HFFc6 (cell line): Measurements from ENCODE around the gene IL1RAP. TPM values are rescaled to one million over a fixed set of nuclear protein-coding genes. Genes with fewer than 3 reads are reported as not detected.

Source experiments
- DNase-seq: peaks from one replicate; pipeline ENCODE4 v3.0.0-alpha.2; 2018
- H3K27ac Mint-ChIP-seq: 2 replicates; pipeline ENCODE4 v1.8.0; 2020; ENCODE audit warnings: mild to moderate bottlenecking, mixed read lengths
- H3K27me3 Mint-ChIP-seq: 2 replicates; pipeline ENCODE4 v1.8.0; 2021; ENCODE audit warnings: mild to moderate bottlenecking, moderate library complexity, mixed read lengths; ENCODE audit not compliant: insufficient read depth
- H3K36me3 Mint-ChIP-seq: 2 replicates; pipeline ENCODE4 v1.8.0; 2021; ENCODE audit warnings: low read depth, mixed read lengths
- H3K4me1 Mint-ChIP-seq: 2 replicates; pipeline ENCODE4 v1.8.0; 2020; ENCODE audit warnings: low read depth, mixed read lengths
- H3K4me3 Mint-ChIP-seq: 2 replicates; pipeline ENCODE4 v1.8.0; 2020; ENCODE audit warnings: mild to moderate bottlenecking, moderate library complexity, mixed read lengths
- H3K9me3 Mint-ChIP-seq: 2 replicates; pipeline ENCODE4 v1.8.0; 2020; ENCODE audit warnings: mild to moderate bottlenecking, mixed read lengths
- CTCF ChIP-seq: fragments of 200-600 bp; sonication (generic); IDR thresholded peaks from 2 replicates; pipeline ENCODE4 v1.5.0; 2021; ENCODE audit warnings: antibody characterized with exemption, mild to moderate bottlenecking
- total RNA-seq, 6 experiments: library from RNA; stranded (reverse); fragmentation: NEBNext Ultra II Directional; extraction: Animal tissue kit (Norgen Biotek cat#: 25700); gene quantifications; 2 replicates in 1 of 6; 3 replicates in 5 of 6; pipeline ENCODE4 v1.2.3, GENCODE V29; 2021

IL1RAP gene
- total RNA-seq, 6 experiments from 2014 or later, result 3.4 to 6.7 (median 5.3) TPM

- H3K9me3 Mint-ChIP-seq, result no peaks in the 10 kb centered on the region
- no peaks in the 10 kb centered on the region for H3K27me3 Mint-ChIP-seq
- no peak overlapping the region for H3K27ac Mint-ChIP-seq
- no peak for DNase-seq
- no peaks in the 10 kb centered on the region for H3K36me3 Mint-ChIP-seq
- TF ChIP-seq CTCF, result no peak
- H3K4me1 Mint-ChIP-seq, result peaks cover 63% of the 10 kb centered on the region
- no peak overlapping the region for H3K4me3 Mint-ChIP-seq
These were observed 68.8 kb downstream of the IL1RAP start for GRCh38 chr3:190582667-190583066.

- peak overlapping the region; percentile 58 for H3K4me3 Mint-ChIP-seq
- no peaks in the 10 kb centered on the region for H3K36me3 Mint-ChIP-seq
- peaks cover 44% of the 10 kb centered on the region for H3K4me1 Mint-ChIP-seq
- no peak for TF ChIP-seq CTCF
- H3K27ac Mint-ChIP-seq, result peak overlapping the region; percentile 77
- H3K9me3 Mint-ChIP-seq, result no peaks in the 10 kb centered on the region
- no peaks in the 10 kb centered on the region for H3K27me3 Mint-ChIP-seq
- peak; percentile 84 for DNase-seq
These were observed 72.1 kb downstream of the IL1RAP start for GRCh38 chr3:190585805-190586630.

GRCh38 chr3:190586631-190587011 lies 72.7 kb downstream of the IL1RAP start:
- Mint-ChIP-seq H3K36me3 (no peaks in the 10 kb centered on the region), H3K9me3 (no peaks in the 10 kb centered on the region), H3K4me1 (peaks cover 38% of the 10 kb centered on the region), H3K4me3 (peak overlapping the region; percentile 58), H3K27ac (peak overlapping the region; percentile 77), H3K27me3 (no peaks in the 10 kb centered on the region)
- no peak for TF ChIP-seq CTCF
- DNase-seq, result peak; percentile 53

- no peak overlapping the region for H3K4me3 Mint-ChIP-seq
- no peaks in the 10 kb centered on the region for H3K27me3 Mint-ChIP-seq
- no peak for TF ChIP-seq CTCF
- no peak overlapping the region for H3K27ac Mint-ChIP-seq
- peaks cover 34% of the 10 kb centered on the region for H3K4me1 Mint-ChIP-seq
- no peaks in the 10 kb centered on the region for H3K9me3 Mint-ChIP-seq
- no peak for DNase-seq
- H3K36me3 Mint-ChIP-seq, result no peaks in the 10 kb centered on the region
These were observed 74.7 kb downstream of the IL1RAP start for GRCh38 chr3:190588570-190588969.

GRCh38 chr3:190589326-190589725 lies 75.4 kb downstream of the IL1RAP start:
- H3K9me3 Mint-ChIP-seq, result no peaks in the 10 kb centered on the region
- H3K27ac Mint-ChIP-seq, result no peak overlapping the region
- TF ChIP-seq CTCF, result no peak
- peaks cover 34% of the 10 kb centered on the region for H3K4me1 Mint-ChIP-seq
- H3K36me3 Mint-ChIP-seq, result no peaks in the 10 kb centered on the region
- no peaks in the 10 kb centered on the region for H3K27me3 Mint-ChIP-seq
- H3K4me3 Mint-ChIP-seq, result no peak overlapping the region
- DNase-seq, result no peak
